ENCODE measurements around the gene RPL7L1. TPM values are rescaled to one million over a fixed set of nuclear protein-coding genes. Genes with fewer than 3 reads are reported as not detected.
A peak's percentile ranks its signal among the peaks of the same experiment; 100 is the strongest.

RPL7L1 gene
- total and polyA plus RNA-seq, 2 of the 13 experiments (the other 11 are each of a cell fraction or from before 2014, with no cell fraction given), result 51.6 to 179 TPM

DNA sequence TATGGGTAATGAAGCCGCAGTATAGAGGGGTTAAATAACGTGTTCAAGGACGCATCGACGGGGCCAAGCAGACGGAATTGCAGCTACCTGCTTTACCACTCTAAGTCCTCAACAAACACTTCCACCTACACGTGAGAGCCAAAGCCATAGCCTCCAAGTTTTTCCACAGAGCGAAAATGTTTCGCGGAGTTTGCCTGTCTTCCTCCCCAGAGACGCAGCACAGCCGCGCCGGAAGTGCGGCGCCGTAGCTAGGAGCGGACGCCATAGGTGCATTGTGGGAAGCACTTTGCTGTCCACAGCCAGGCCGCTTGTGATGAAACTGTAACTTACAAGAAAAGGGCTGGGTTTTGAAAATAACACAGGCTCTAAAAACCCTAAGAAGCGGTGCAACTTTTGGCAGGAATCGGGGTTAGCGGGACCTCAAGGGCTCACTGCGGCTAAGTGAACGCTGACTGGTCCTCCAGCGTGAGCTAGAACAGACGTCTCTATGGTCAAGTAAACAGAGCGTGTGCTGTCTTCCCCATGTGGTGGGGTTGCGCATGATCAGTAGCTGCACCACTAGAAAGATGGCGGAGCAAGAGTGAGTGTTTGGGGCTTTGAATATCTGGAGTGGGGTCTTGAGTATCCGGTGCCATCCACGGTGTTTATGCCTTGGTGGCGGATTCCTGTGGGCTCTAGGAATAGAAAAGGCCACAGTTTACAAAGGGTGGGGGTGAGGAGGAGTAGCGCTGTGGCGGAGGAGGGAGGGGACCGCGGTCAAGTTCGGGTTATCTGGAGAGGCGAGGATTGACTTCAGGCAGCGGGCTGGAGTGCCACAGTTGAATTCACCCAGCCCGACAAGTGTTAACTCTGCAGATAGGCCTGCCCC is at the start of gene RPL7L1 (continued):
- TF ChIP-seq, protein P1, sequence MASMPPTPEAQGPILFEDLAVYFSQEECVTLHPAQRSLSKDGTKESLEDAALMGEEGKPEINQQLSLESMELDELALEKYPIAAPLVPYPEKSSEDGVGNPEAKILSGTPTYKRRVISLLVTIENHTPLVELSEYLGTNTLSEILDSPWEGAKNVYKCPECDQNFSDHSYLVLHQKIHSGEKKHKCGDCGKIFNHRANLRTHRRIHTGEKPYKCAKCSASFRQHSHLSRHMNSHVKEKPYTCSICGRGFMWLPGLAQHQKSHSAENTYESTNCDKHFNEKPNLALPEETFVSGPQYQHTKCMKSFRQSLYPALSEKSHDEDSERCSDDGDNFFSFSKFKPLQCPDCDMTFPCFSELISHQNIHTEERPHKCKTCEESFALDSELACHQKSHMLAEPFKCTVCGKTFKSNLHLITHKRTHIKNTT (CRISPR knock-in tag; IDR thresholded peaks at IDR 0.05), result 0 out of 2 replicates have a peak, but pooled peaks have one; percentile 56
- TF ChIP-seq ZKSCAN8 (CRISPR knock-in tag; IDR thresholded peaks at IDR 0.05; ENCODE audit: borderline replicate concordance) (peak; percentile 41; the same call in 1 of the 2 replicates), PAF1 (CRISPR knock-in tag; IDR thresholded peaks at IDR 0.05) (no peak), ZNF329 (CRISPR knock-in tag; IDR thresholded peaks at IDR 0.05; ENCODE audit: low read depth) (no peak; the same call in 1 of the 2 replicates), CBX2 (IDR thresholded peaks at IDR 0.05; ENCODE audit: low read depth, low read length) (no peak), CBX2 (CRISPR knock-in tag; IDR thresholded peaks at IDR 0.05; ENCODE audit: low read depth) (no peak), CEBPG (CRISPR knock-in tag; IDR thresholded peaks at IDR 0.05) (peak; percentile 70), ISL2 (CRISPR knock-in tag; IDR thresholded peaks at IDR 0.05) (peak; percentile 87), ZNF75D (CRISPR knock-in tag; IDR thresholded peaks at IDR 0.05; ENCODE audit: borderline replicate concordance) (0 out of 2 replicates have a peak, but pooled peaks have one; percentile 20), ZNF782 (CRISPR knock-in tag; IDR thresholded peaks at IDR 0.05; ENCODE audit: borderline replicate concordance) (peak; percentile 75; the same call in 1 of the 2 replicates), ZFP1 (CRISPR knock-in tag; IDR thresholded peaks at IDR 0.05) (peak; percentile 44), ZNF557 (CRISPR knock-in tag; IDR thresholded peaks at IDR 0.05) (0 out of 2 replicates have a peak, but pooled peaks have one; percentile 49), RXRB (CRISPR knock-in tag; IDR thresholded peaks at IDR 0.05; ENCODE audit: borderline replicate concordance) (peak; percentile 23), ZNF724P (CRISPR knock-in tag; IDR thresholded peaks at IDR 0.05; ENCODE audit: borderline replicate concordance) (peak; percentile 45; the same call in 1 of the 2 replicates), MTF1 (CRISPR knock-in tag; IDR thresholded peaks at IDR 0.05) (peak; percentile 46; the same call in 1 of the 2 replicates)
- TF ChIP-seq, protein P2, sequence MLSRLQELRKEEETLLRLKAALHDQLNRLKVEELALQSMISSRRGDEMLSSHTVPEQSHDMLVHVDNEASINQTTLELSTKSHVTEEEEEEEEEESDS (CRISPR knock-in tag; IDR thresholded peaks at IDR 0.05; ENCODE audit: borderline replicate concordance), result 0 out of 2 replicates have a peak, but pooled peaks have one; percentile 63
- TF ChIP-seq, protein P3, sequence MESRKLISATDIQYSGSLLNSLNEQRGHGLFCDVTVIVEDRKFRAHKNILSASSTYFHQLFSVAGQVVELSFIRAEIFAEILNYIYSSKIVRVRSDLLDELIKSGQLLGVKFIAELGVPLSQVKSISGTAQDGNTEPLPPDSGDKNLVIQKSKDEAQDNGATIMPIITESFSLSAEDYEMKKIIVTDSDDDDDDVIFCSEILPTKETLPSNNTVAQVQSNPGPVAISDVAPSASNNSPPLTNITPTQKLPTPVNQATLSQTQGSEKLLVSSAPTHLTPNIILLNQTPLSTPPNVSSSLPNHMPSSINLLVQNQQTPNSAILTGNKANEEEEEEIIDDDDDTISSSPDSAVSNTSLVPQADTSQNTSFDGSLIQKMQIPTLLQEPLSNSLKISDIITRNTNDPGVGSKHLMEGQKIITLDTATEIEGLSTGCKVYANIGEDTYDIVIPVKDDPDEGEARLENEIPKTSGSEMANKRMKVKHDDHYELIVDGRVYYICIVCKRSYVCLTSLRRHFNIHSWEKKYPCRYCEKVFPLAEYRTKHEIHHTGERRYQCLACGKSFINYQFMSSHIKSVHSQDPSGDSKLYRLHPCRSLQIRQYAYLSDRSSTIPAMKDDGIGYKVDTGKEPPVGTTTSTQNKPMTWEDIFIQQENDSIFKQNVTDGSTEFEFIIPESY (CRISPR knock-in tag; IDR thresholded peaks at IDR 0.05), result no peak; the same call in 1 of the 2 replicates
- TF ChIP-seq, protein P4, sequence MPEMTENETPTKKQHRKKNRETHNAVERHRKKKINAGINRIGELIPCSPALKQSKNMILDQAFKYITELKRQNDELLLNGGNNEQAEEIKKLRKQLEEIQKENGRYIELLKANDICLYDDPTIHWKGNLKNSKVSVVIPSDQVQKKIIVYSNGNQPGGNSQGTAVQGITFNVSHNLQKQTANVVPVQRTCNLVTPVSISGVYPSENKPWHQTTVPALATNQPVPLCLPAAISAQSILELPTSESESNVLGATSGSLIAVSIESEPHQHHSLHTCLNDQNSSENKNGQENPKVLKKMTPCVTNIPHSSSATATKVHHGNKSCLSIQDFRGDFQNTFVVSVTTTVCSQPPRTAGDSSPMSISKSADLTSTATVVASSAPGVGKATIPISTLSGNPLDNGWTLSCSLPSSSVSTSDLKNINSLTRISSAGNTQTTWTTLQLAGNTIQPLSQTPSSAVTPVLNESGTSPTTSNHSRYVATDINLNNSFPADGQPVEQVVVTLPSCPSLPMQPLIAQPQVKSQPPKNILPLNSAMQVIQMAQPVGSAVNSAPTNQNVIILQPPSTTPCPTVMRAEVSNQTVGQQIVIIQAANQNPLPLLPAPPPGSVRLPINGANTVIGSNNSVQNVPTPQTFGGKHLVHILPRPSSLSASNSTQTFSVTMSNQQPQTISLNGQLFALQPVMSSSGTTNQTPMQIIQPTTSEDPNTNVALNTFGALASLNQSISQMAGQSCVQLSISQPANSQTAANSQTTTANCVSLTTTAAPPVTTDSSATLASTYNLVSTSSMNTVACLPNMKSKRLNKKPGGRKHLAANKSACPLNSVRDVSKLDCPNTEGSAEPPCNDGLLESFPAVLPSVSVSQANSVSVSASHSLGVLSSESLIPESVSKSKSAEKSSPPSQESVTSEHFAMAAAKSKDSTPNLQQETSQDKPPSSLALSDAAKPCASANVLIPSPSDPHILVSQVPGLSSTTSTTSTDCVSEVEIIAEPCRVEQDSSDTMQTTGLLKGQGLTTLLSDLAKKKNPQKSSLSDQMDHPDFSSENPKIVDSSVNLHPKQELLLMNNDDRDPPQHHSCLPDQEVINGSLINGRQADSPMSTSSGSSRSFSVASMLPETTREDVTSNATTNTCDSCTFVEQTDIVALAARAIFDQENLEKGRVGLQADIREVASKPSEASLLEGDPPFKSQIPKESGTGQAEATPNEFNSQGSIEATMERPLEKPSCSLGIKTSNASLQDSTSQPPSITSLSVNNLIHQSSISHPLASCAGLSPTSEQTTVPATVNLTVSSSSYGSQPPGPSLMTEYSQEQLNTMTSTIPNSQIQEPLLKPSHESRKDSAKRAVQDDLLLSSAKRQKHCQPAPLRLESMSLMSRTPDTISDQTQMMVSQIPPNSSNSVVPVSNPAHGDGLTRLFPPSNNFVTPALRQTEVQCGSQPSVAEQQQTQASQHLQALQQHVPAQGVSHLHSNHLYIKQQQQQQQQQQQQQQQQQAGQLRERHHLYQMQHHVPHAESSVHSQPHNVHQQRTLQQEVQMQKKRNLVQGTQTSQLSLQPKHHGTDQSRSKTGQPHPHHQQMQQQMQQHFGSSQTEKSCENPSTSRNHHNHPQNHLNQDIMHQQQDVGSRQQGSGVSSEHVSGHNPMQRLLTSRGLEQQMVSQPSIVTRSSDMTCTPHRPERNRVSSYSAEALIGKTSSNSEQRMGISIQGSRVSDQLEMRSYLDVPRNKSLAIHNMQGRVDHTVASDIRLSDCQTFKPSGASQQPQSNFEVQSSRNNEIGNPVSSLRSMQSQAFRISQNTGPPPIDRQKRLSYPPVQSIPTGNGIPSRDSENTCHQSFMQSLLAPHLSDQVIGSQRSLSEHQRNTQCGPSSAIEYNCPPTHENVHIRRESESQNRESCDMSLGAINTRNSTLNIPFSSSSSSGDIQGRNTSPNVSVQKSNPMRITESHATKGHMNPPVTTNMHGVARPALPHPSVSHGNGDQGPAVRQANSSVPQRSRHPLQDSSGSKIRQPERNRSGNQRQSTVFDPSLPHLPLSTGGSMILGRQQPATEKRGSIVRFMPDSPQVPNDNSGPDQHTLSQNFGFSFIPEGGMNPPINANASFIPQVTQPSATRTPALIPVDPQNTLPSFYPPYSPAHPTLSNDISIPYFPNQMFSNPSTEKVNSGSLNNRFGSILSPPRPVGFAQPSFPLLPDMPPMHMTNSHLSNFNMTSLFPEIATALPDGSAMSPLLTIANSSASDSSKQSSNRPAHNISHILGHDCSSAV (CRISPR knock-in tag; IDR thresholded peaks at IDR 0.05; ENCODE audit: borderline replicate concordance), result no peak
